ENCODE measurements around the gene BBS2. TPM values are rescaled to one million over a fixed set of nuclear protein-coding genes. Genes with fewer than 3 reads are reported as not detected.

Gene BBS2
- total RNA-seq (2022) (35.5 and 36.4 TPM in 2 replicates), Bru-seq, nascent RNA (percentile 71 among the genes with signal in this experiment), BruChase-seq, experiment 1, labeled RNA remaining after a 6-hour chase (percentile 60 among the genes with signal in this experiment), BruChase-seq, experiment 2, labeled RNA remaining after a 2-hour chase (percentile 59 among the genes with signal in this experiment)
- long read RNA-seq, transcript BBS2-201 (17 exons, 2,963 nt), result major isoform, 17 of 32 reads
- long read RNA-seq, partial matches to known transcripts, result 6 of 32 reads
- long read RNA-seq, other reads (novel, unspliced or antisense), result 9 of 32 reads

GRCh38 chr16:56519459-56520250, at the start of gene BBS2:
Gene BBS2 (minus strand): TSS chr16:56520024. CDS start chr16:56519862, 162 bp downstream.
- H3K27ac Mint-ChIP-seq (ENCODE audit: unreplicated experiment), result peak within 1 kb of the TSS; percentile 29
- peak; percentile 95 for DNase-seq
- BruUV-seq (replicated peaks), result no TSS peak
- peaks cover 15% of the 10 kb centered on the region for H3K36me3 Mint-ChIP-seq (ENCODE audit: insufficient read depth, unreplicated experiment)
- H3K9me3 Mint-ChIP-seq (ENCODE audit: low read depth, unreplicated experiment), result no peaks in the 10 kb centered on the region
- CTCF ChIA-PET, result interaction anchor here (0.5 to 1.0 kb wide), 4 partner anchors 11 to 735 kb away, joined by 3 to 5 read pairs (median 4); no protein-coding TSS in a partner anchor
- peak; percentile 17 for TF ChIP-seq CTCF (IDR thresholded peaks at IDR 0.05; ENCODE audit: unreplicated experiment)
- peaks cover 17% of the 10 kb centered on the region for H3K27me3 Mint-ChIP-seq (ENCODE audit: unreplicated experiment)
- H3K4me3 Mint-ChIP-seq (ENCODE audit: low read depth, unreplicated experiment), result peak within 1 kb of the TSS; percentile 81
- intact Hi-C loops (cut with micrococcal nuclease; ENCODE audit: unreplicated experiment), result loop anchor here (10.0 kb wide), 1 partner anchor 265 kb away; no protein-coding TSS in a partner anchor
- peaks cover 10% of the 10 kb centered on the region for H3K4me1 Mint-ChIP-seq (ENCODE audit: low read depth, unreplicated experiment)

GRCh38 chr16:56564793-56565477, 45.1 kb upstream of the BBS2 start, which contains the start of gene MT4:
Gene MT4 (plus strand): TSS chr16:56565073. CDS start chr16:56565129, 56 bp downstream.
- Mint-ChIP-seq H3K4me3 (ENCODE audit: low read depth, unreplicated experiment) (no peak within 1 kb of the TSS), H3K36me3 (ENCODE audit: insufficient read depth, unreplicated experiment) (no peaks in the 10 kb centered on the region), H3K27me3 (ENCODE audit: unreplicated experiment) (peaks cover 86% of the 10 kb centered on the region), H3K9me3 (ENCODE audit: low read depth, unreplicated experiment) (no peaks in the 10 kb centered on the region), H3K27ac (ENCODE audit: unreplicated experiment) (no peak within 1 kb of the TSS), H3K4me1 (ENCODE audit: low read depth, unreplicated experiment) (no peaks in the 10 kb centered on the region)
- DNase-seq, result no peak
- no TSS peak for BruUV-seq (replicated peaks)
- intact Hi-C loops (cut with micrococcal nuclease; ENCODE audit: unreplicated experiment), result no loop called here
- no peak for TF ChIP-seq CTCF (IDR thresholded peaks at IDR 0.05; ENCODE audit: unreplicated experiment)
- CTCF ChIA-PET, result interaction anchor here (1.1 kb wide), 1 partner anchor 12 kb away, joined by 3 read pairs; no protein-coding TSS in a partner anchor

- BruUV-seq (replicated peaks), result no TSS peak
- CTCF ChIA-PET, result no interaction called here
- Mint-ChIP-seq H3K9me3 (ENCODE audit: low read depth, unreplicated experiment) (no peaks in the 10 kb centered on the region), H3K27me3 (ENCODE audit: unreplicated experiment) (peaks cover 76% of the 10 kb centered on the region), H3K4me3 (ENCODE audit: low read depth, unreplicated experiment) (no peak overlapping the region), H3K4me1 (ENCODE audit: low read depth, unreplicated experiment) (no peaks in the 10 kb centered on the region), H3K27ac (ENCODE audit: unreplicated experiment) (no peak overlapping the region), H3K36me3 (ENCODE audit: insufficient read depth, unreplicated experiment) (no peaks in the 10 kb centered on the region)
- TF ChIP-seq CTCF (IDR thresholded peaks at IDR 0.05; ENCODE audit: unreplicated experiment), result no peak
- intact Hi-C loops (cut with micrococcal nuclease; ENCODE audit: unreplicated experiment), result no loop called here
- no peak for DNase-seq
These were observed 41.3 kb upstream of the BBS2 start for GRCh38 chr16:56561126-56561525.

- H3K27ac Mint-ChIP-seq (ENCODE audit: unreplicated experiment), result no peak overlapping the region
- BruUV-seq (replicated peaks), result no TSS peak
- DNase-seq, result no peak
- H3K27me3 Mint-ChIP-seq (ENCODE audit: unreplicated experiment), result peaks cover 72% of the 10 kb centered on the region
- no peaks in the 10 kb centered on the region for H3K4me1 Mint-ChIP-seq (ENCODE audit: low read depth, unreplicated experiment)
- CTCF ChIA-PET, result no interaction called here
- H3K36me3 Mint-ChIP-seq (ENCODE audit: insufficient read depth, unreplicated experiment), result no peaks in the 10 kb centered on the region
- H3K4me3 Mint-ChIP-seq (ENCODE audit: low read depth, unreplicated experiment), result no peak overlapping the region
- H3K9me3 Mint-ChIP-seq (ENCODE audit: low read depth, unreplicated experiment), result no peaks in the 10 kb centered on the region
- TF ChIP-seq CTCF (IDR thresholded peaks at IDR 0.05; ENCODE audit: unreplicated experiment), result no peak
- intact Hi-C loops (cut with micrococcal nuclease; ENCODE audit: unreplicated experiment), result no loop called here
These were observed 40.6 kb upstream of the BBS2 start for GRCh38 chr16:56560447-56560846.
